GM19023 (cell line): ENCODE data around the gene LANCL1.

Source experiments
- ATAC-seq: cut with Tn5 transposase; IDR thresholded peaks from one replicate; pipeline ENCODE4 v1.9.1; 2021; ENCODE audit warnings: mild to moderate bottlenecking, moderate library complexity; ENCODE audit not compliant: unreplicated experiment

LANCL1 gene

DNA sequence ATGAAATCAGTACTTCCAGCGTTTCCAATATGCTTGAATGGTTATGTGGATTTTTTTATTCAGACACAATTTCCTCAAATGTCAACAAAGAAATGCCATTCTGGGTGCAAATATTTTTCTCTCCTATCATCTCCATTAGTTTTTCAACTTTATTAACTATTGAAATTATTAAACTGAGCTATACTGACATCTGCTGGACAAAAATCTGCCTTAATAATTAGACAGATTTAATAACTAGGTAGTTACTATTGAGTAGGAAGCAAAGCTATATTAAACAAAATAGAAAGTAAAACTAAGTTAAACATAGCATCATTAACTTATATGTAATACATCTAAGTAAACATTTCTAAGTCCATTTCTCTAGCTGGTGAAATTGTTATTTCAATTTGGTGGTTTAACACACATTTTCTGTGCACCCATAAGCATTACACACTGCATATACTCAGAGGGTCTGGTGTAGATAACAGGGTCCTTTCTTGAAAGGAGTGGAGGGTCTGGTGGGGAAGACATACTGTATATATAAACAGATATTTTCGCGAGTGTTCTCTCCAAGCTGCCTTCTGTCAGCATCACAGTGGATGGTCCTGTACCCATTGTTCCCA is 77.0 kb downstream of the LANCL1 start:
- no peak for ATAC-seq

DNA sequence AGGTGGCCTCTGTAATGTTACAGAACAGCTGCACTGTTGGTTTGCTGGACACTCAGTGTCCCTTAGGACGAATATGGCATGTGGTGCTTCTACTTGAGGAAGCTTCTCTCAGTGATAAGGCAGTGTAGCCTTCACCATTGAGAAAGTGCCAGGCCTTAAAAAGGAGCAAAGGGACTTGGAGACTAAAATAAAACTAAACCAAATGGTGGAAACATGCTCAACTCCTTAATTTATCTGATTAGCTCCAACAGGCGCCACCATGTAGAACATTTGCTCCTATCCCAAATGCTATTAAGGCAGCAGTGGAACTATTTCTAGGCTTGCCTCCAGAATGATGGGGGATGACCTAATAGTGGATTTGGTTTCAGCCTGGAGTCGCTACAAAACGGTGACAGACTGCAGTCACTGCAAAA is 84.1 kb downstream of the LANCL1 start:
- no peak for ATAC-seq

- no peak for ATAC-seq
These were observed 86.7 kb downstream of the LANCL1 start for GRCh38 chr2:210389856-210390255.

DNA sequence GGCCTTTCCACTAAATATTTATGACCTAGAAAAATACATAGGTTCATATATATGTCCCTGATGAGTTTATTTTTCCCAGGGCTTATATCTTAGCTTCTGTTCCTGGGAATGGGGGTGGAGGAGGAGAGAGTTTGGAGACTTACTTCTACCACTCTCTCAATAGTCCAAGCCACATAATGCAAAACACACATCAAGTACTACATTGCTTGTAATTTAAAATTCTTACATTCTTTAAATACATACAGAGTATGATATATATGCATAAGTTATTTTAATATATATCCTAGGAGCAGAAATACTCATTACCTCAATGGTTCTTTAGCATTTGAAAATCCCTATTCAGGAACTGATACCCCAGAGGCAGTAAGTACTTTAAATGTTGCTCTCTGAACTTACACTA is 88.4 kb downstream of the LANCL1 start:
- no peak for ATAC-seq

GRCh38 chr2:210387074-210387473 is 89.5 kb downstream of the LANCL1 start:
- no peak for ATAC-seq
